Activated CD4-positive, CD25-positive, alpha-beta regulatory T cell treated with anti-CD3 and anti-CD28 coated beads, Interleukin-2, amount 50 U/mL, for 72 hours (primary cell): ENCODE measurements around the gene MAP4K4.
"Not testable (repeated sequence)": the region's sequence is repeated elsewhere in the genome, so short reads cannot be mapped to it uniquely, and the experiment has no call there.

Source experiments
- DNase-seq: peaks from one replicate; pipeline ENCODE4 v3.0.0; 2021

The MAP4K4 gene

DNA sequence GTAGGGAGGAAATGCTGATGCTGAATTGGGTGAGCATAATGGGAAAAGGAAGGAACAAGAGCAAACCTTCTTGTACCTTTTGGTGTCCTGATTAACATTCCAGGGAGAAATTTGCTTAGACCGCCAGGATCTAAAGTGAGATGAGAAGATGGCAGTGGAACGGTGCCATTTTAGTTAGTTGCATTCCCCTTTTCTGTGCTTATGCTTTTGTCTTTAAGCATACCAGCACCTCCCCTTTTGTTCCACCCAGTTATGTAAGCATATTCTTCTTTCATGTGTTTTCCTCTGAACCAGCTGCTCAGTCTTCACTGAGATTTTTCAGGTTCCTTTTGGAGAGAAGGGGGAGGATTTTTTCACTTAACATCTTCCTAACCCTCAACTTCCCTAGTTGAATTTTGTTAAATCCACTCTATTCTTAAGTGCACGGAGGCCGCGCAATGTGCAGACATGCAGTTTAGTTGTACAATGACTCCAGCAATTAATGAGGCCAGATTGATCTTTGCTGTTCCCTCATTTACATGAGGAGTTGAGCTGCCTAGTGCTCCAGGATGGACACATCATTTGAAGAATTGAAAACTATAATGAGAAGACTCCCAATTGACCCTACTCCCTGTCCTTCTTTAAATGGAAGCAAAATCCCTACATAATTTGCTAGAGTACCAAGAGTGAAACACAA lies 73.9 kb downstream of the MAP4K4 start:
- DNase-seq = no peak

GRCh38 chr2:101771910-101772321 lies 74.4 kb downstream of the MAP4K4 start:
- DNase-seq = no peak

GRCh38 chr2:101773137-101773536 lies 75.6 kb downstream of the MAP4K4 start:
- DNase-seq = no peak

- DNase-seq = not testable (repeated sequence)
These were observed 76.5 kb downstream of the MAP4K4 start for GRCh38 chr2:101773961-101774360.

DNA sequence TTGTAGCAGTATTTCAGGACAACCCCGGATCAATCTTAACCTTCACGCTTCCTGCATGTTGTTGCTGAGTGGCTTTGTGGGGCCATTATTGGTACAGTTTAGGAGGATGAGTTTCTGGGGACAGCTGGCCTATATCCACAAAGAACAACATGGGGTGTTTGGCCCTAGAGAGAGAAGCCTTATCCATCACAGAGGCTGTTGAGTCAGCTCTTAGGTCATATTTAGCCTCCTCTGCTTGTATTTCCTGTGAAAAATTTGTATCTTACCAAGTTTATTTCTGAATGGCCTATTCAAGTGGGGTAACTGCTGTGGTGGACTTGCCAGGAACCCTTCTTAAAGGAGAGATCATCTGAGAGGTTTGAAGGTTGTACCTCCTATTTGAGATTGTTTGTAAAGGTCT lies 77.6 kb downstream of the MAP4K4 start:
- DNase-seq = no peak

GRCh38 chr2:101775636-101776035 lies 78.1 kb downstream of the MAP4K4 start:
- no peak for DNase-seq

GRCh38 chr2:101776172-101777043 lies 78.9 kb downstream of the MAP4K4 start:
- no peak for DNase-seq

DNA sequence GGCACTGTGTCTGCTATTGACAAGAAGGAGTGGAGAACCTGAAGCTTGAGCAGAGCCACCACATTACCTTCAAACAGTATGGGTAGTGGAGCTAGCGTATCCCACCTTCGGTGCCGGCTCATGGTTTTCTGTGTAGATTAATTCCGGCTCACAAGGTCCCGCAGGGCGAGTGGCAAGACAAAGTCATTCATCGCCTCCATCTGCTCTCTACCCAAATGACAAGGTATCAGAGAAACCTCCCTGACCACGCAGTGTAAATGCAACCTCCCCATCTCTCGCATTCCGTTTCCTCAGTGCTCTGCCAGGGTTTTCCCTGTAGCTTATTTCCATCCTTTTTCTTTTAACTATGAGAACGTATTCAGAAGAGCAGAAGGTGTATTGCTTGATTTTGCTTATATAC lies 79.8 kb downstream of the MAP4K4 start:
- DNase-seq = no peak

DNA sequence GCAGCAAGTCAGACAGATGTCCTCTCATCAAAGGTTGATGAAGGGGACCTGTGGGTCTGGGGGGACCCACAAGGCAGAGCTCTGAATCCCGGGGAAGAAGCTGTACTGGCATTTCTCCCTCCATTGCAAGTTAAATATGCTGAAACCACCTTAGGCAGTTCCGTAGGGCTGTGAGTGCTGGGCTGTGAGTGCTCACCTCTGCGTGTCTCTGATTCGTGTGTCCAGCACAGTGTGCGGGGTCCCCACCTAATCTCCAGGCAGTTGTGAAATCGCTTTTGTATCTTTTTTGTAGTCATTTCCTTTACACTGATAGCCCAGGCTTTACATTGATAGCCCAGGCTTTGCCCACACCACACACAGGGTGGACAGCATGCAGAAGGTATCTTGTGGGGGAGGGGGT lies 80.6 kb downstream of the MAP4K4 start:
- DNase-seq = no peak

- DNase-seq = no peak
These were observed 81.7 kb downstream of the MAP4K4 start for GRCh38 chr2:101779190-101779589.

DNA sequence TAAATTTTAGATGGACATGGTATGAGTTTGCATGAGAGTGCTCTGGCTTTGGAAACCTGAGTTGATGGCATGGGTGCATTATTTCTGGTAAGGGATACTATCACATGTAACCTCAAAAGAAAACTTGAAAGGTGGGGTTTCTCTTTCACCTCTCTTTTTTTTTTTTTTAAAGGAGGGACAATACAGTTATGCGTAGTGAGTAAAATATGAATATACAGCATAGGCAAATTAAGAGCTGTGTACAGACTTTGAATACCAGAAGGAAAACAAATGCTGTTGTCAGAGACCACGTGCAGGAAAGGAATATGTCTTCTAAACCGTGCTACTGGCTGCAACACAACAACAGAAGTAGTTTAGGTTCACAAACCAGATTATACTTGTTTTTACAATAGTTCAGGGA lies 82.1 kb downstream of the MAP4K4 start:
- no peak for DNase-seq

DNA sequence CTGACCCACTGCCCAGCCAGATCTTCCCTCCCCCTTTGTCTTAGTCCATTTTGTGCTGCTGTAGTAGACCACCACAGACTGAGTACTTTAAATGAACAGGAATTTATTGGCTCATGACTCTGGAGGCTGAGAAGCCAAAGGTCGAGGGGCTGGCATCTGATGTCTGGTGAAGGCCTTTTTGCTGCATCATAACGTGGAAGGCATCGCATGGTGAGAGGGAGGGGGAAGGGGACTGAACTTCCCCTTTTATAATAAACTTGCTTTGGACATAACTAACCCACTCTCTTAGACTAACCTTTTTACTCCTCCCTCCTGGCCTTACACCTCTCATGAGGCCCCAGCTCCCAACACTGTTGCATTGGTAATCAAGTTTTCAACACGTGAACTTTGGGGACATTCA lies 83.8 kb downstream of the MAP4K4 start:
- no peak for DNase-seq

GRCh38 chr2:101781791-101782426 lies 84.4 kb downstream of the MAP4K4 start:
- no peak for DNase-seq

GRCh38 chr2:101782427-101782792 lies 84.9 kb downstream of the MAP4K4 start:
- no peak for DNase-seq

DNA sequence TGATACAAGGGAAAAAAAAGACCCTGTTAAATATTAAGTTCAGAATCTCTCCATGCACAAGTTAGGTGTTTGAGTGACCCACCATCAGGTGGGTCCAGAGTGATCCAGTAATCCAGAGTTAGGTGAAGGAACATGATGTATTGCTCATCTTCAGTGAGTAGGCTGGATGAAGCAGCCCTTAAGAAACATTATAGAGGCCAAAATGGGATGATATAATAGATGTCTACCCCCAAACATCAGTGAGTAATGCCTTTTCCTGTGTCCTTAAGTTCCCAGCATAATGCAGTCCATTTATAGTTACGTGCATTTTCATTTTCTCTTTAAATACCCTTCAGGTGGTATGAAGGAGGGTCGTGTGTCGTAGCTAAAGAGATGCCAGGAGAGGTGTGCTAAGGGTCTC lies 89.6 kb downstream of the MAP4K4 start:
- no peak for DNase-seq

- no peak for DNase-seq
These were observed 91.1 kb downstream of the MAP4K4 start for GRCh38 chr2:101788565-101788964.

DNA sequence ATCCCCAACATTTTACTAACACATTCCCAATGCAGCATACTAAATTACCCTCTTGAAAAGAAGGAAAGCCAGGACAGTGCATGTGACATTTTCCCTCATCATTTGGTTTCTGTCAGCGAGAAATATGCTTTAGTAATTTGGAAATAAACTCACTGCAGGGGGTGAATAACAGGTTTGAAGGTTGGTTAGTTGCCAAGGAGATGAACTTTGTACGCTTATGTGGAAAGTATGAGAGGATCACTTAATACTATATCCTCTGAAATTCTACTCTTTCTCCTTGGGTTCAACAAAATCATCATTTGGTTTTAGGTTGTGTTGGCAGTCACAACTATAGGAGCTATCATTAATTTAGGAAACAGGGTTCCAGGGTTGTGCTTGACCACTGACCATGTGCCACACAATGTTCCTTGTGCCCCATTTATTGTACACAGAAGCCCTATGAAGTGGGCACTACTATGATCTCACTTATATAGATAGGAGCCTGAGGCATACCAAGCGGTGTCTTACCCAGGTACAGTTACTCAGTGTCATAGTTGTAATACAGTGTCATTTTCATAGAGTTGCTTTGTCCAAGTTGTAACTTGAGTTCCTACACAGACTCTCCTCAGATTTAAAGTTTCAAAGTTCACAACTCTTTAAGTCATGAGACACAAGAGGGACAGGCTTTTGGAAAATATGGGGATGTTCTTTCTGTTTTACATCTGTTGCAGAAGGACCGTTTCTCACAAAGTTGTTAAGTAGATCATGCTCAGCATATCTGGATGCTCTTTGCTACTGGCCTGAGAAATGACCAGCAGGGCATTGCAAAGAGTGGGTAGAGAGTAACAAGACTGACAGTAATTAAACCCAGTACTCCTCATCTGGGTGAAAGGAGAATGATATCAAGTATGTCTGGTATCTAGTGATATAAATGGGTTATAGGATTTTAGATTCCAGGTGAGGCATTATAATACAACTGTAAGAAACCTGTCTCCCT lies 91.8 kb downstream of the MAP4K4 start:
- no peak for DNase-seq

GRCh38 chr2:101790416-101790815 lies 92.9 kb downstream of the MAP4K4 start:
- no peak for DNase-seq

DNA sequence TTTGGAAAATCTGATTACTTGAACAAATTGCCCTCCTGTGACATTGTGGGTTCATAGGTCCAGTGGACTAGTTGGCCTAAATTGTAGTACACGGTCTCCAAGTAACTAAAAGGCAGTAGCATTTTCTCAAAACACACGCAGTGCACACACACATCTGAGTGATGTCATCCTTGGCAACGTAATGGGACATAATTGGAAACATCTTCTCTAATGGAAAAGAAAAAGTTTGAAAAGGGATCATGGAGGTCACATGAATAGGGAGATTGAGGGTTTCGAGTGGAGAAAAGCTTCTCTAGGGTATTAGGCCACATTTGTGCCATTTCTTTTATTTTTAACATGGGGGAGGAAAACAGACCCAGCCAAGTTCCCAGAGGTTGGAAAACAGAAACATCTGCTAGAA lies 93.3 kb downstream of the MAP4K4 start:
- DNase-seq = no peak

DNA sequence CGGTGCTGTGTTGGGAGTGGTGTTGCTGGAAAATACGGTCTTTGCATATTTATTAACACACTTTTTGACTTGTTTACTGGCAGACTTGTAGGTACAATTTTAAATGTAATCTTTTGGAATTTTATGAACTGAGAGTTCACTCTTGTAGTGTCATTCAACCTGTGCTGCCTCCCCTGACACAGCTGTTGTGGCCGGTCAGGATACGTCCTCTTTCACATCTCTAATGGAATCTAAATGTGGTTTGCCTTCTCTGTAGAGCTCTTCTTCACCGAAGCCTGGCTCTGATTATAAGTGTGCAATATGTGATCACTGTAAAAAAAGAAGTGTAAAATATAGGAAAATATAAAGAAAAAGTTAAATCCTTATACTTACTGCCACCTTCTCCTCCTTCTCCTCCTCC lies 94.7 kb downstream of the MAP4K4 start:
- DNase-seq = no peak

DNA sequence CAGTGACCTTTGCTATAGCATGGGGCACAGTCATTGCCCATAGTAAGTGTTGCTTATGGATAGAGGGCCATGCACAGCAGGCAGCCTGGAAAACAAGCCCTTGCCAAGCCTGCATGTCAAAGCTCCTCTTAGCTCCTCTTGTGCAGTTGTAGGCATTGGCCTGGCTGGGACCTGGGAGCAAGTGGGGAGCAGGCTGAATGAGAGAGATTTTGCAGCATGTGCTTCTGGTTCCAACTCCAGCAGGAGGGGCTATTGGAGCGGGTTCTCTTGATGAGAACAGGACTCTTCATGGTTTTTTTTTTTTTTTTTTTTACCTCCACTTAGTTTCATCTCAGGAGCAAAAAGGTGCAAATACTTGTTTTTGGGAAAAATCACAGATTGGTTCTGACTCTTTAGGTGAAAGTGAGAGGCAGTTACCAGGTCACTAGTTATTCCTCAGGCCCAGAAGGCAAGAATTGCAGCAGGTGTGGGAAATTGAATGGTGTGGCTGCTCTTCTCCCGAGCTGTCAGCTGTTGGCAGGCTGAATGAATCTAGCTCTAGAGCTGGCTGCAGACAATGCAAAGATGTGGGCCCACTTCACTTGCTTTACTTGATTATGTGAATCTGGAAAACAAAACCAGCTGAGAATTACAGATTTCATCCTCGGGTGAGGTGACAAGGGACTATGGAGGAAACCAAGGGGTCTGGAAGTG lies 95.9 kb downstream of the MAP4K4 start:
- no peak for DNase-seq

- DNase-seq = no peak
These were observed 96.6 kb downstream of the MAP4K4 start for GRCh38 chr2:101794141-101794540.
